ENCODE data around the gene CCDC187. TPM values are rescaled to one million over a fixed set of nuclear protein-coding genes. Genes with fewer than 3 reads are reported as not detected.

CCDC187 gene
- total RNA-seq, 1 donor from 2014 or later: 6.6 TPM

DNA sequence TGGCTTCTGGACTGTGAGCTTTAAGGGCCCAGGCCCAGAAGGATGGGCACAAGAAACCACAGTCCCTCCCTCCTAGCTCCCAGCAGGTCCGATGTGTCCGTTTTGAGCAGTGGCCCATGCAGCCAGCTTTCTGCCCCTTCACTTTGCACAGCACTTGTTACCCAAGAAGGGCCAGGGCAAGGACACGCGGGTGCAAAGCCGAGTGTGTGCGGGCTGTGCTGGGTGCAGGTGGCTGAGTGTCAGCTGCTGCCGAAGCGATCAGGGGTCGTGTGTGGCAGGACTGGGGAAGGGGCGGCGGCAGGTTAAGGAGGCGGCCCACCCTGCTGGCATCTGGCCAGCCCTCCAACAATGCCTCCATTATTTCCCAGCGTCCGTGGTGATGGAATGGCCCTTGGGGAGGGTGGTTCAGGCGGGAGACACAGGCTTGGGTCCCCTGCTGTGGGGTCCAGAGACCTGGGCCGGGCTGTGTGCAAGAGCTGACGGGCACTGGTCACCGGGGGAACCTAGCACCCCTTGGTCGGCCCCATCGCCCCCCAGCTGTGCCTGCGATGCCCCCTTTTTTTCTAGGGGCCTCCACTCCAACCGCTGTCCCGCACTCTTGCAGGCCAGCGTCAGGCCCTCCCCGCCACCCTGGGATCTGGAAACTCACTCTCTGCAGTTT lies 99.6 kb downstream of the CCDC187 start:
- no peak overlapping the region for H3K27ac ChIP-seq
- TF ChIP-seq, protein P1, sequence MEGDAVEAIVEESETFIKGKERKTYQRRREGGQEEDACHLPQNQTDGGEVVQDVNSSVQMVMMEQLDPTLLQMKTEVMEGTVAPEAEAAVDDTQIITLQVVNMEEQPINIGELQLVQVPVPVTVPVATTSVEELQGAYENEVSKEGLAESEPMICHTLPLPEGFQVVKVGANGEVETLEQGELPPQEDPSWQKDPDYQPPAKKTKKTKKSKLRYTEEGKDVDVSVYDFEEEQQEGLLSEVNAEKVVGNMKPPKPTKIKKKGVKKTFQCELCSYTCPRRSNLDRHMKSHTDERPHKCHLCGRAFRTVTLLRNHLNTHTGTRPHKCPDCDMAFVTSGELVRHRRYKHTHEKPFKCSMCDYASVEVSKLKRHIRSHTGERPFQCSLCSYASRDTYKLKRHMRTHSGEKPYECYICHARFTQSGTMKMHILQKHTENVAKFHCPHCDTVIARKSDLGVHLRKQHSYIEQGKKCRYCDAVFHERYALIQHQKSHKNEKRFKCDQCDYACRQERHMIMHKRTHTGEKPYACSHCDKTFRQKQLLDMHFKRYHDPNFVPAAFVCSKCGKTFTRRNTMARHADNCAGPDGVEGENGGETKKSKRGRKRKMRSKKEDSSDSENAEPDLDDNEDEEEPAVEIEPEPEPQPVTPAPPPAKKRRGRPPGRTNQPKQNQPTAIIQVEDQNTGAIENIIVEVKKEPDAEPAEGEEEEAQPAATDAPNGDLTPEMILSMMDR (IDR thresholded peaks at IDR 0.05): no peak
- H3K4me1 ChIP-seq: no peaks in the 10 kb centered on the region
- no peaks in the 10 kb centered on the region for H3K9me3 ChIP-seq
- DNase-seq (no peak), ATAC-seq (peak in 1 of 2 donors; percentile 4)
- peaks cover 61% of the 10 kb centered on the region for H3K27me3 ChIP-seq (ENCODE audit: low read depth)
- intact Hi-C loops (cut with DNase I): no loop called here
- H3K36me3 ChIP-seq: peaks cover 9% of the 10 kb centered on the region
- no peak overlapping the region for H3K4me3 ChIP-seq

DNA sequence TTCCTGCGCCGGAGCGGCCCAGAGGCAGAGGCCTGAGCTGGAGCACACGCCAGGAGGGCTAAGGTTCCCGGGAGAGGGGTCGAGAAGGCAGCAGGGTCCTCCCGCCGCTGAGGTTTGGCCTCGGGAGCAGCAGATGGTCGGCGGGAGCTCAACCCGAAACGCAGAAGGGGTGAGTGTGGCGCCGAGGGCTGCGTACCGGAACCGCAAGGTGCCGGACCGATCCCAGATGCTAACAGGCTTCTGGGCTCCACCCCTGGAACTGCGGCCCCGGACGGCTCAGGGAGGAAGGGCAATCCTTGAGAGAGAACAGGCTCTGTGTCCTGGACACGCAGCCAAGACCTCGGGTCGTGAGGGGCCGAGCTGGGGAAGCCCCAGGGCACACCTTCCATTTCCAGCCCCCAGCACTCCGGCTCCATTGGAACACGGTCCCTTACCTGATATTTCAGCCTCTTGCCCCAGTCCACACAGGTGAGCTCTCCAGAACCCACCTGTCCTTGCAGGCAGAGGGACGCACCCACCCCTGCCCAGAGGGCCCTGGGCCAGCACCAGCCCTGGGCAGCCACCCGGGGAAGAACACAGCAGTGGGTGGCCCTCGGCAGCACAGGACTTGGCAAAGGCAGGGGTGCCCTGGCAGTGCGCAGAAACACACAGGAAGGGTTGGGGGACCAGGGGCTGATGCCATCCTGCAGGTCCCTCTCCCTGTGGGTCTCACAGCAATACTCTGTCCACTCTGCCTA lies 100.3 kb downstream of the CCDC187 start:
- Histone ChIP-seq H3K27ac (no peak overlapping the region), H3K27me3 (ENCODE audit: low read depth) (peaks cover 68% of the 10 kb centered on the region), H3K4me3 (no peak overlapping the region), H3K9me3 (no peaks in the 10 kb centered on the region), H3K4me1 (no peaks in the 10 kb centered on the region), H3K36me3 (peaks cover 3% of the 10 kb centered on the region)
- no peak for DNase-seq
- TF ChIP-seq, protein P1 (IDR thresholded peaks at IDR 0.05): no peak
- intact Hi-C loops (cut with DNase I): no loop called here
- ATAC-seq: no peak

DNA sequence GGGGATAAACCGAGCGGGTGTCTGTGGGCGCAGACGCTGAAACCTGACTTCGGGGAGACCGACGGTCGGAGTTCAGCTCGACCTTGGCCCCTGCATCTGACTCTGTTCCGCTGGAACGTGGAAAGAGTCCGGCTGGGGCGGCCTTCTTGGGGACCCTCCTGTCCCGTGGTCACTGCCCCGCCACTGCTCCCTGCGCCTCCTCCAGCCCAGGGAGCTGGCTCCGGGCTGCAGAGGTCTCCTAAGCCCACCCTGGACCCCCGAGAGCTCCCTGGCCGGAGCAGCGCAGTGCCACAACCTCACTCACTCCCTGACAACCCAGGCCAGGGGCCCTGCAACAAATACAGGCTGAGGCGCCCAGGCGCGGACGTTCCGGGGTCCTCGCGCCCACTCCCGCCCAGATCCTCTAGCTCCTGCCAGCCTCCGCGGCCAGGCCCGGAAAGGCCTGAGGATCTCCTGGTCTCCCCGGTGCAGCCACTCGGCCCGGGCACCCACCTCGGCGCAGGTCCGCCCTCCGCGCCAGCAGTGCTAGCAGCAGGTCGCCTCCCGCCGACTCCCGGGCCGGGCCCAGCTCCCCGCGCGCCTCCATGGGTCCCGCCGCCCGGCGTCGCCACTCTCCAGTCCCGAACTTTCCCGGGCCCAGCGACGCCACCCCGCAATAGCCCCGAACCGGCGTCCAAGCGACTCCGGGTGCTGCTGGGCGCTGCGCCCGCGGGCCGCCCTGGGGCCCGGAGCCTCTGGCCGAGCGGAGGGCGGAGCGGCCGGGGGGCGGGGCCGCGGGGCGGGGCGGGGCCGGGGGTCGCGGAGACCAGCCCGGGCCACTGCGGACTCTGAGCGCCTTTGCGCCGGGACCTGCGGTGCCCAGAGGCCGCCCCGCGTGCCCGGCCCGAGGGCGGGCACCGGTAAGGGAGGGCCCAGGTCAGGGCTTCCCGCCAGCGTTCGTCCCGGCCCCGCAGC lies 101.2 kb downstream of the CCDC187 start:
- TF ChIP-seq, protein P1 (IDR thresholded peaks at IDR 0.05): no peak
- DNase-seq (no peak), ATAC-seq (no peak)
- Histone ChIP-seq H3K36me3 (no peaks in the 10 kb centered on the region), H3K27me3 (ENCODE audit: low read depth) (peaks cover 76% of the 10 kb centered on the region), H3K4me3 (no peak overlapping the region), H3K27ac (no peak overlapping the region), H3K9me3 (no peaks in the 10 kb centered on the region), H3K4me1 (no peaks in the 10 kb centered on the region)
- intact Hi-C loops (cut with DNase I): no loop called here

DNA sequence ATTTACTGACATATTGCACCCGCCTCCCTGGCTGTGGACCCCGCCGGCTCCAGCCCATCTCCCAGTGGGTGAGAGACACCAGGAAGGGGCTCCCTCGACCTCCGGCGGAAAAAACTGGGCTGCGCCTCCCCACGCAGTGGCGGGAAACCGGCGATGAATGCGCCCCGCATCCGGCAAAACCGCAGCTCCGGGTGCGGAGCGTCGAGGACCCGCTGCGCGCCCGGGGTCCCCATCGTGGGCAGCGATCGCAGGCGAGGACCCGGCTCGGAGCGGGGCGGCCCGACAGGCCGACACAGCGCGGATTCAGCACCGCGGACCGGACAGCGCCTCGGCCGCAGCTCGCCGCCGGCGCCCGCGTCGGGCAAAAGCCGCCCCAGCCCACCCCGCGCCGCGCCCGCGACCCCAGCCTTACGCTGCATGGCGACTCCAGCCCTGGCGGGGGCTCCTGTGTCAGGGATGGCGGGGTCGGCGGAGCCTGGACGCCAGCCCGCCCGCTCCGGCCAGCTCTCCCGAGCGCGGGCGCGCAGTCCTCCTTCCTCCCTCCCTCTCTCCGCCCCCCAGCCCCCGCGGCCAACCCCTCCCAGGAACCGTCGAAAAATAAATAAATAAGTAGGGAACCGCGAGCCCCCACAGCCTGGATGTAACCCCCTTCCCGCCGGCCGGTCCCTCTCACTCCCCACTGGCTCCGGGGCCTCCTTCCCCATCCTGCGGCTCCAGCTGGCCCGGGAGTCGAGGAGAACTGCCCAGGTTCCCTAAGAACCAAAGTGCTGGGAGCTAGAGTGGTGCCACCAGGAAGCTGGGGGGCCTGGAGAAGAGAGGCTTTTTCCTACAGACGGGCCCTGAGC lies 102.1 kb downstream of the CCDC187 start:
- H3K36me3 ChIP-seq: no peaks in the 10 kb centered on the region
- H3K27me3 ChIP-seq (ENCODE audit: low read depth): peaks cover 85% of the 10 kb centered on the region
- DNase-seq (no peak), ATAC-seq (peak in 1 of 2 donors; percentile 11)
- no peaks in the 10 kb centered on the region for H3K9me3 ChIP-seq
- H3K27ac ChIP-seq: no peak overlapping the region
- TF ChIP-seq, protein P1 (IDR thresholded peaks at IDR 0.05): no peak
- intact Hi-C loops (cut with DNase I): no loop called here
- H3K4me3 ChIP-seq: no peak overlapping the region
- H3K4me1 ChIP-seq: no peaks in the 10 kb centered on the region

All from lower lobe of right lung (tissue), 2 donors.